Ishikawa (cell line): ENCODE measurements around the gene CTTNBP2NL.

Experiments
- CEBPB ChIP-seq: IDR thresholded peaks from 2 replicates; pipeline ENCODE4 v1.6.1; 2012
- CREB1 ChIP-seq: IDR thresholded peaks from 2 replicates; pipeline ENCODE4 v1.6.1; 2012; ENCODE audit warnings: low read depth
- EGR1 ChIP-seq: IDR thresholded peaks from 2 replicates; pipeline ENCODE4 v1.6.1; 2012
- EP300 ChIP-seq: IDR thresholded peaks from 2 replicates; pipeline ENCODE4 v1.6.1; 2012; ENCODE audit warnings: borderline replicate concordance
- FOXM1 ChIP-seq: IDR thresholded peaks from 2 replicates; pipeline ENCODE4 v1.6.1; 2012; ENCODE audit warnings: low read depth, borderline replicate concordance
- MAX ChIP-seq: IDR thresholded peaks from 2 replicates; pipeline ENCODE4 v1.6.1; 2012
- NFIC ChIP-seq: IDR thresholded peaks from 2 replicates; pipeline ENCODE4 v1.6.1; 2012
- RAD21 ChIP-seq: IDR thresholded peaks from 2 replicates; pipeline ENCODE4 v1.6.1; 2012; ENCODE audit warnings: low read depth
- REST ChIP-seq: IDR thresholded peaks from 2 replicates; pipeline ENCODE4 v1.6.1; 2012; ENCODE audit warnings: low read depth, mild to moderate bottlenecking
- TAF1 ChIP-seq: IDR thresholded peaks from 2 replicates; pipeline ENCODE4 v1.6.1; 2012; ENCODE audit warnings: low read depth, mild to moderate bottlenecking
- TCF12 ChIP-seq: IDR thresholded peaks from 2 replicates; pipeline ENCODE4 v1.6.1; 2012; ENCODE audit warnings: low read depth
- TEAD4 ChIP-seq: IDR thresholded peaks from 2 replicates; pipeline ENCODE4 v1.6.1; 2012
- USF1 ChIP-seq: IDR thresholded peaks from 2 replicates; pipeline ENCODE4 v1.6.1; 2012
- YY1 ChIP-seq: IDR thresholded peaks from 2 replicates; pipeline ENCODE4 v1.6.1; 2012; ENCODE audit warnings: low read depth
- ZBTB7A ChIP-seq: IDR thresholded peaks from 2 replicates; pipeline ENCODE4 v1.6.1; 2012; ENCODE audit warnings: low read depth

The CTTNBP2NL gene

GRCh38 chr1:112418099-112418892, 22.3 kb downstream of the CTTNBP2NL start:
- TF ChIP-seq YY1: no peak
- TF ChIP-seq TCF12: no peak
- TF ChIP-seq FOXM1: no peak
- no peak for TF ChIP-seq REST
- no peak for TF ChIP-seq RAD21
- no peak for TF ChIP-seq NFIC
- TF ChIP-seq CEBPB: no peak
- TF ChIP-seq EGR1: no peak
- no peak for TF ChIP-seq TEAD4
- TF ChIP-seq TAF1: no peak
- TF ChIP-seq USF1: no peak
- no peak for TF ChIP-seq CREB1
- no peak for TF ChIP-seq MAX
- TF ChIP-seq ZBTB7A: no peak
- TF ChIP-seq EP300: no peak

GRCh38 chr1:112423207-112423606, 27.2 kb downstream of the CTTNBP2NL start:
- TF ChIP-seq TEAD4 (no peak), CEBPB (no peak), YY1 (no peak), ZBTB7A (no peak), MAX (no peak), EP300 (no peak), CREB1 (no peak), NFIC (no peak), EGR1 (no peak), RAD21 (no peak)

- no peak for TF ChIP-seq ZBTB7A
- no peak for TF ChIP-seq USF1
- no peak for TF ChIP-seq TCF12
- no peak for TF ChIP-seq EP300
- TF ChIP-seq REST: no peak
- TF ChIP-seq YY1: no peak
- no peak for TF ChIP-seq EGR1
- TF ChIP-seq CREB1: no peak
Observed at GRCh38 chr1:112429749-112430148, 33.7 kb downstream of the CTTNBP2NL start.

GRCh38 chr1:112431038-112431437, 35.0 kb downstream of the CTTNBP2NL start:
- TF ChIP-seq TCF12 (no peak), ZBTB7A (no peak), YY1 (no peak), REST (no peak), EGR1 (no peak), MAX (no peak), RAD21 (no peak), USF1 (no peak), CEBPB (no peak), CREB1 (no peak), FOXM1 (no peak), TEAD4 (no peak), NFIC (no peak), EP300 (no peak), TAF1 (no peak)
